HG03097 (cell line): ENCODE measurements around the gene CRIP3.
A peak's percentile ranks its signal among the peaks of the same experiment; 100 is the strongest.

Experiments used
- ATAC-seq: cut with Tn5 transposase; IDR thresholded peaks from one replicate; pipeline ENCODE4 v1.9.1; 2021; ENCODE audit not compliant: unreplicated experiment, low FRiP score

Gene CRIP3

DNA sequence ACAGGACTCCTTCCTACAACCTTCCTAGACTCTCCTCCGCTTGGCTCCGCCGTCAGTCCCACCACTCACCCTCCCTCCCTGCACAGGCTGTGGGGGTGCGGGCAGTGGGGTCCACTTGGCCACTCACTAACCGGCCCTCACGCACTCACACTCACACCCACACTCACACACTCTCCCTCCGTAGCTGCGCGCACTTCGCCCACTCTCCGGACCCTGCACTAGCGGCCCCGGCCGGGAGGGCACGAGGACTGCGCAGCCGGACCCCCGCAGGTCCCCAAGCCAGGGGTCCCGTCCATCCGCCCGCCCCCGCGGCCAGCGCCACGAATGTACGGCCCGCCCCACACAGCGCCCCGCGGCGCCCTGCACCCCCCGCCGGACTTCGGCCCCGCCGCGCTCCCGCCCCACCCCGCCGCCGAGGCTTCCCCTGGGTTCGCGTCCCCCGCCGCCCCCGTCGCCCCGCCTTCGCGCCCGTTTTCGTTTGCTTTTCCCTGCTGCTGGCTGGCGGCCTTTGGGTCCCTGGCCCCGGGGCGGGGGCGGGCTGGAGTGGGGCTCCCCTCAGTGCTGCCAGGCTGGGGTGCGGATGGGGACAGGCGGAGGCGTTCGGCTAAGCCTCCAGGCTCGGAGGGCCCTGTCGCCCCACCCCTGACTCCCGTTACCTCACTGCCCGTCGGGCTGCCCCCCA is 33.6 kb downstream of the CRIP3 start:
- no peak for ATAC-seq

DNA sequence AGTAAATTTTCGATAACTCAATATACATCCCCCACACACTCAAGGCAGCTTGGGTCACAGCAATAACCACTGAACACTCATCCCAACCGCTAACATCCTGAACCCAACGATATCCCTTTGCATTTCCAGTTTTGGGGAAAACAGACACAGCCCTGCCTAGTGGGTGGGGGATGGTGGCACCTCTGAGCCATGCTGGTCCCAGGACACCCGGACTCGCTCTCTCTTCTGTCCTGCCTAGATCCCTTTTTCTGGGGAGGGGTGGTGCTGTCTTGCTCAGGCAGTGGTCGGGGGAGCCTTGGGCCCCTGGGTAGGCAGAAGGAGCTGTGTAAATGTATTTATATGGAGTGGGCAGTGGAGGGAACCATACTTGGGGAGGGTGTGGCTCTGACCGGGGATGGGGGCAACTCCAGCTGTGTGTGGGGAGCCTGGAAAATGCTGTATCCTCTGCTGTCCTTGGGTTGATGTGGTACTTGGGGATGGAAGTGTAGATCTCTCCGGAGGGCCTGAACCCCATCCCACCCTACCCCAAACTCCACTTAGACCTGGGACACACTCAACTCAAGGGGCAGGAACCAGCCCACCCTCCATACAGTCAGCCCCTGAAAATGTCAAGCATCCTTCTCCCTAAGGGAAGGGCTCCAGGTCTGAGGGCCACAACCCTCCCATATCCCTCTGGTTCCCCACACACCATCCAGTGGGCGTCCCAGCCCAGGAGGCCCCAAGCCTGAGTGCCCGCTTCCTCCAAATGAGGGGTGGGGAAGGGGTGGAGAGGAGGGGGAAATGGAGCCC is 34.3 kb downstream of the CRIP3 start:
- no peak for ATAC-seq

DNA sequence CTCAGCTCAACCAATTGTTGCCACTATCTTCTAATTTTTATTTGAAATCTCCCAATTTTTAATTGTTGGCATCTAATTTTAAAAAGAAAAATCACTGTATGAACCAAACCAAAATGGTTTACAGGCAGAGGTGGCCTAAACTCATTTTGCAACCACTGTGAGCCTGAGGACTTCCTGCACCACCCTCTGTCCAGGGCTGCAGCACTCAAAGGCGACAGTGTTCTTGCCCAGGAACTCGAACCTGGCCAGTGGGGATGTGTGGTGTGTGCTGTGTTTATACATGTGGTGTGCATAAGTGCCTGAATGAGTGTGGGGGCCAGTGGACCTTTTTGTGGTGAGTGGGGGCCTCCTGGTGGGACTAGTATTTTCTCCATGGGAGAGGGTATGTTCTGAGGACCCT is 34.9 kb downstream of the CRIP3 start:
- ATAC-seq, result no peak

DNA sequence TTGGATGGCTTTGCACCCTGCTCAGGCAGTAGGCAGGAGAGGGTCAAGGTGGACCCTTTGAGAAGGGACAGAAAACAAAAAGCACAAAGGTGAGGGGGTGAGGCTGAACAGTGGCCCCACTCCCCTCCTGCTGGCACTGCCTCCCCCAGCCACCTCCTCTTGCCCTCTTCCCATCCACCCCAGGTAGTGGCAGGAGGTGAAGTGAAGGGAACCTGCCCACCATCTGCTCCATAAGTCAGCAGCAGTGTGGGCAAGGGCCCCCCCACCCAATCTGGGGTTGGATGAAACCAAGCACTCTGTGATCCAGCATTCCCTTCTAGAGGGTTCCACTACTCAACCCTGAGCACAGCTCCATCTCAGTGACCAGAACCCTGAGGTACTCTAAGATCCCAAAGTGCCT is 36.7 kb downstream of the CRIP3 start:
- ATAC-seq, result no peak

DNA sequence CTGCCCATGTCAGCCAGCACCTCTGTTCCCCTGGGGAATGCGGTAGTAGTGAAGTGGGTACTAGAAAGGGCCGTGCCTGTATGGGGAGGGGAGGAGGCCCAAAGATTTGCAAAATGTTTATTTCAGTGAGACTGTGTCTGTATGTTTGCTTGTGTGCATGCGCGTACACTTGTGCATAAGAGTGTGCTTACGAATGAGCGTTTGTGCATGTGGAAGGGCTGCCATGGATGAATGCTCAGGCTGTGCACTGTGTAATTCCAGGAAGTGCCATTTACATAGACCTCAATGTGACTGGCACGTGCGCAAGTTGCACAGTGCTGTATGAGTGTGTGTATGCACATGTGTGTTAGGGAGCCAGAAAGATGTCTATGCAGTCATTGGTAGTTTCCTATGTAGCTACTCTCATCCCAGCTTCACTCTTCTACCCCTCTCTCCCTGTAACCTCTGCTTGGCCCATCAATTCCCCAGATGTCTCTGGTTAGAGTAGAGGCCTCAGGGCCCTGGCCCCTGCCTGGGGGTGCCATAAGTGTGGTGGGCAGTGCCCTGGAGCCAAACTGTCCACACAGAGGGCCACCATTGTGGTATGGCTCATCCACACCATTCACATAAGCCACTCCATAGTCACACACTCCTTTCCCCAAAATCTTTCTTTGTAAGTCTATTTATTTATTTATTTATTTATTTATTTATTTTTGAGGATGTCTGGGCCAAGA is 37.4 kb downstream of the CRIP3 start:
- no peak for ATAC-seq

DNA sequence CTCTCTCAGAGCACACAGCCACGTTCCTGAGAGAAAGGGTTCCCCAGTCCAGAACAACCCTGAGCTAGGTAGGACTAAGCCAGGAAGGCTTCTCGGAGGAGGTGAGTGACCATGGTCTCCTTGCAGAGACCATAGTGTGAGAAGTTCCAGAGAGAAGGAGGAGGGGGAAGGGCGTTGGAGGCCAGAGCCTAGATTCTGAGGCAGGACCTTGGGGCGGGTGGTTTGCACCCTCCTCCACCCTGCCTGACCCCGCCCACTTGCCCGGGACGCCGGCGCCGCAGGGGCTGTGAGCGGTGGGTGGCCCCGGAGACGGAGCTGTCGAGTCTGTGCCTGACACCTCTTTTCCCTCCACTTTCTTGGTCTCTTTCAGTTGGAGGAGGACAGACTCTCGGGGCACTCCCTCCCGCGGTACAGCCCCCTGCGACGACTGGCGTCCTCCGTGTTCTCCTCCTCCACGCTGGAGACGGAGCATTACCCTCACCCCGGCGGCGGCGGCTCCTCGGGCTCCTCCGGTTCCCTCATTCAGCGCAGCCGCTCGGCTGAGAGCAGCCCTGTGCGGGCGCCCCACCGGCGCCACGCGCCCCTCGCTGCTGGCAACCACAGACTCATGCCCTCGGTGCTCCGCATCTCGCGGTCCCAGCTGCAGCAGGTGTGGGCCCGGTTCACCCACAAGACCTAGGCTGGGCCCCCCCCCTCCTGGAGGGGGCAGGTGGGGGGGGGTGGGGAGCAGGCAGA is 39.2 kb downstream of the CRIP3 start:
- ATAC-seq, result no peak

DNA sequence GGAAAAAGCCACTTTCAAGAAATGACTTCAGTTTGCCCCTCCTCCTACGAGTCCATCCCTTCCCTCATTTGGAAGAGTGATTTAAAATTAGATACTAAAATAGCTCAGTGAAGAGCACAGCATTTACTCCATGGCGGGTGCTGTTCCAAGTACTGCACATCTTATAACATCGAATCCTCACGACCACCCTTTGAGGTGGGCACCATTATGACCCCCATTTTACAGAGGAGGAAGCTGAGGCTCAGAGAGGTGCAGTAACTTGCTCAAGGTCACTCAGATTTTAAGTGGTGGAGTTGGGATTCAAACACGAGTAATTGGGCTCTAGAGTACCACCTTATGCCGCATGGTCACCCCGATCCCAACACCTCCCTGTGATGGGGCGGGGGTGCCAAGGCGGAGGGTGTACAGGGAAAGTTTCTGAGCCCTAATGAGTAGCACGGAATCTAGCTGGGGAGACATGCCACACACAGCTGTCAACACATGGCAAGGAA is 39.8 kb downstream of the CRIP3 start:
- ATAC-seq, result no peak

DNA sequence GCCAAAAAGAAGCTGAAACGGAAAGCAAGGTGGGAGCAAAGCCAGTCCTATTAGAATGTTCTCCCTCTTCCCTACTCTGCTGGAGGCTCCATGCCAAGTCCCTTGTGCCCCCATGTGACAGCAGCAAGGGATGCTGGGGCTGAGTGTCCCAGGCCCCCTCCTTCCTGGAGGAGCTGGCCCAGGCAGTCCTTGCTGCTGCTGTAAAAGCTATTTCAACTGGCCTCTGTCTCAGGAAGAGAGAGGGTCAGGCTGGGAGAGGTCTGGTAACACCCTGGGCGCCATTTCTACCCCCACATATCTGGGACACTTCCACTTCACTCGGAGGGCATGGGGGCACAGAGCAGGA is 40.3 kb downstream of the CRIP3 start:
- no peak for ATAC-seq

DNA sequence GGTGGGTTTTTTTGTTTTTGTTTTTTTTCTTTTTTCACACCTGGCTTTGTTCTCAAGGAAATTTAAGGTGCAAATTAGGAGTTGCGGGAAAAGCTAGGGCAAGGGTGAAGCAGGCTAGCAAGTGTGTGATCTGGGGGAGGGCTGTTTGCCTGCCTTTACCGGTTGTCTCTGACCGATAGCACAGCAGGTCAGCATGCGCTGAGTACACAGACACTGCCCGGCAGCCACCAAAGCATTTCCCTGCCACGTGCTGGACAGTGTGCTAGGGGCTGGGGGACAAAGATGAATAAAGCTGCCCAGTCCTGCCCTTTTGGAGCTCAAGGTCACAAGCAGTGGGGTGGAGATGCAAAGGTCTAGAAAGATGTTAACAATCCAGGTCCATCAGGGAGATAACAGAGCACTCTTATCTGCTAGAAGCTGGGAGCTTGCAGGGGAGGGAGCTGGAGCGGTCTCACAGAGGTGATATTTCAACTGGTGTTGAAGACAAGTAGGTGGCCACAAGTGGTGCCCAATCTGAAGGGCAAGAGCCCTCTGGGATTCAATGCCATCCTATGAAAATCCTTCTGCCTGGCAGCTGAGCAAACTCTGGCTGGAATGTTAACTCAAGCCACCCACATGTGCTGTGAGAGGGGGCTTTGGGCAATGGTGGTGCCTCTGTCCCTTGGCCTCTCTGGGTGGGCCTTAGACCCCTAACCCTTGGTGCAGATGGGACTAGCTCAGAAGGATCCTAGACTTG is 40.8 kb downstream of the CRIP3 start:
- no peak for ATAC-seq

DNA sequence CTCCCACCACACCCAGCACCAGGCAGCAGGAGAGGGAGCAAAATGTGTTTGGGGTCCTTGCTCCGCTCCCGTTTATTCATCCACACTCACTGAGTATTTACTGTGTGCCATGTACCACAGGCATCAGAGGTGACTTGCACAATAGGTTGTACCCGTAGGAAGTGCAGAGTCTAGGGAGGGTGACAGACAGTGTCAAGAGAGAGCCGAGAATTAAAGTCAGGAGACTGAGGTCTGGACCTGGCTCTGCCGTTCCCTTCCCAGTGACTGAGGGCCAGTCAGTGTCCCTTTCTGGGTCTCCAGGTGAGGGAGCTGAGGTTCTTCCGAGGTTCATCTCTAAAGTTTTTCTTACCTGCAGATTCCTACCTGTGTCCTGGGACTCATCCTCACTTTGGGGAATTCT is 43.1 kb downstream of the CRIP3 start:
- ATAC-seq, result no peak

DNA sequence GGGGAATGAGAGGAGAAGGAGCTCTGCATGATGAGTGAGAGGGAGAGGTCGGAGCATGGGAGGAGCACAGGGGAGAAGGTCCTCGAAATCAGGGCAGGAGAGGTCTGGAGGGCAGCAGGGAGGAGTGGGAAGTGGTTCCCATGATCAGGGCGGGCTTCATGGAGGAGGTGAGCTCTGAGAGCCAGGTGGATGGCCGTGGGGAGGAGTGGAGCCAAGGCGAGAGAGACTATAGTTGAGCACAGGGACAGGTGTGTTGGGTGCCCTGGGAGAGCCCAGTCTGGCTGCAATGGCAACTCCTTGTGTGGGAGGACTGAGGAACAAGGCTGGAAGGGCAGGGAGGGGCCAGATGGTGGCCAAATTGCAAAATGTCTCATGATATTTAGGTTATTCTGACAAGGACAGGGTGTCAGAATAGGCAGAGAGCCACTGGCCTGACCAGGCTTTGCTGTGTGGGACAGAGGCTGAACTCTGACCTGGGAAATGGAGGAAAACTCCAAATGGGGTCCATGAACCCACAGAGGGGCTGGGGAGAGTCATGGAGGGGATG is 44.0 kb downstream of the CRIP3 start:
- no peak for ATAC-seq

DNA sequence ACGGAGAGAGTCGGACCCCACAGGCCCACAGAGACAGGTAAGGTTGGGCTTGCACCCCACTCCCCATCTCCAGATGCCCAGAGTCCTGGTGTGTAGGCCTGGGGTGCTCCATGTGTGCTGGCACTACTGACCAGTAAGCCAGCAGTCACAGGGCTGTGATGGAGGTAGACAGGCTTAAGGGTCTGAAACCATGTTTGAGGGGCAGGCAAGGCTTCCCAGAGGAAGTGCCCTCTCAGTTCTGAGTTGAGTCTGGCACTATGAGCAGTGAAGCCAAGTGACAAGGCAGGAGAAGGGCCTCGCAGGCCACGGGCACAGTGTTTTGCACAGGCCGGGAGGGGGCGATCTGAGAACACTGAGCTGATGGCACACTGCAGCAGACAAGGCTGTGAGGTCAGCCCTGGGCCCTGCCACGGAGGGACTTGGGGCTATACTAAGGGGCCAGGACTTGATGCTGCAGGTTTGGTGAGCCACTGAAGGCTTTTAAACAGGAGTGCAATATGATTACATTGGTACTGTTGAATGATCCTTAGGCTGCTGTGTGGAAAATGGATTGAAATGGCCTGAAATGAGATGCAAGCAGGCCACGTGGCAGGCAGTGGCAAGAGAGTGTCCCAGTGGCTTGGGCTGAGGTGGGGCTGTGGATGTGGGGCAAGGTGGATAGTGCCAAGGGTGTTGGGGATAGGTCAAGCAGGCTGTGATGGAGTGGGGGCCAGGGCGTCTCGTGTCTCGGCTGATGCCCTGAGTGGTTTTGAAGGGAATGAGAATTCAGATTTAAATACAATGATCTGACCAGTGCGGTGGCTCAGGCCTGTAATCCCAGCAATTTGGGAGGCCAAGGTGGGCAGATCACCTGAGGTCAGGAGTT is 45.1 kb downstream of the CRIP3 start:
- ATAC-seq, result peak; percentile 70

DNA sequence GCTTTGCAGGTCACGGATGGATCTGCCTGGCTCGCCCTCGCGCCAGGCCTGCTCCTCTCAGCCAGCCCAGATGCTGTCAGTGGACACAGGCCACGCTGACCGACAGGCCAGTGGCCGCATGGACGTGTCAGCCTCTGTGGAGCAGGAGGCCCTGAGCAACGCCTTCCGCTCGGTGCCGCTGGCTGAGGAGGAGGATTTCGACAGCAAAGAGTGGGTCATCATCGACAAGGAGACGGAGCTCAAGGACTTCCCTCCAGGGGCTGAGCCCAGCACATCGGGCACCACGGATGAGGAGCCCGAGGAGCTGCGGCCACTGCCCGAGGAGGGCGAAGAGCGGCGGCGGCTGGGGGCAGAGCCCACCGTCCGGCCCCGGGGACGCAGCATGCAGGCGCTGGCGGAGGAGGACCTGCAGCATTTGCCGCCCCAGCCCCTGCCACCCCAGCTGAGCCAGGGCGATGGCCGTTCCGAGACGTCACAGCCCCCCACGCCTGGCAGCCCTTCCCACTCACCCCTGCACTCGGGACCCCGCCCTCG is 45.8 kb downstream of the CRIP3 start:
- no peak for ATAC-seq

DNA sequence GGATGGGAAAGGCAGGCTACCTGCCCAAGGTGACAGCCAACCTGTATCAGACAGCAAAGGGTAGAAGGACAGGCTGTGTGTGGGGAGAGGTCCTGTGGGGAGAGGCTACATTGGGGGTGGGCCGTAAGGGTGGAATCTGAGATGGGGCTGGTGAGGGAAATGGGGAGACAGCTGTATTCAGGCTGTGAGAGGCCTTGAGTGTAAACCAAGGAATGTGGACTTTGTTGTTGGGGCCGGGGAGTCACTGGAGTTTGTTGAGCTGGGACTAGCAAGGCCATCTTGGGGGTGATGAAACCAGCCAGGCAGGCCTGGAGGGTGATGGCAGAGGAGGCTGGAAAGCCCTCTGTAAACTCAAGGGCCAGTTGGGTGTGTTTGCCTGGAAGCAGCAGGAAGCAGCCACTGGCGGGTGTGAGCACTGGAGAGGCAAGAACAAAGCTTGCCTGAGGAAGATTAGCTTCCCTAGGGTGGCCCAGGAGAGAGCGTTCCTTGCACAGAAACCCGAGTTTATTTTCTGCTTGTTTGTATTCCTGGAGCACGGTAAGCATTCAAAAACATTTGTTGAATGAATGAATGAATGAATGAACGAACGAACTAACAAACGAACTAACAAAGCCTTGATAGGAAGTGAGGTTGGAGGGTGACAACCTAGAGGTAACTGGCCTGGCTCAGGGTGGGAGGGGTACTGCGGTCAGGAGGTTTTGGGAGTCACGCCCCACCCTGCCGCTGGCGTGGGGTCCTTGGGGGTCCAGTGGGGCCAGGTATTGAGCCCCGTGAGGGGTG is 46.4 kb downstream of the CRIP3 start:
- ATAC-seq, result no peak

DNA sequence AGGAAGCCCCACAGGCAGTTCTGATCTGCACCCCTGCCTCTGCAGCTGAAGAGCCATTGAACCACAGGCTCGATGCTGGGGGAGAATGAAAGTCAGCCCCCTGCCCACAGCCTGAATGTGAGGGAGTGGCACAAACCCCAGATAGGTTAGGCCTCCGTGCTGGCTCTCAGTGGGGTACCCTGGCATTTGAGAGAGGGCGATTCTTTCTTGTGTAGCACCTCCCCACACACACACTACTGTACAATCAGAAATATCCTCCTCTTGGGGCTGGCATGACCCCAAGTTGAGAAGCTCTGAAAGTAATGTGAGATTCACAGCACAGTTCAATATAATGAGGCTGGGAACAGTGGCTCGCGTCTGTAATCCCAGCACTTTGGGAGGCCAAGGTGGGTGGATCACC is 47.4 kb downstream of the CRIP3 start:
- ATAC-seq, result no peak

DNA sequence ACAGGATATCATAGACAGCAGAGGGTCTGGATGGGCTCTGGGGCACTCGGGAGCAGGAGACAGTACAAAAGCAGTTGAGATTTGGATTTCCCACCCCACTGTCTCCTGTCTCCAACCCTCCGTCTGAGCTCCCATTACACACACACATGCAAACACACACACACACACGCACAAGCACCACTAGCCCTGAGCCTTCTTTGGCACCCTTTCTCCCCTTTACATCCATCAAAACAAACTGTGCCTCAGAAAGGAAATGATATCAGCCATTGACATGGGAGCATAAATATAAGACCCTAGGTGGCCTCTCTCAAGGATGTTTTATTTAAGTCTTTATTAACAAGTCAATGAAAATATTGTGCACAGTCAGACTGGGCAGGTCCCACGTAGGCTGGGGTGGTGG is 47.8 kb downstream of the CRIP3 start:
- no peak for ATAC-seq

DNA sequence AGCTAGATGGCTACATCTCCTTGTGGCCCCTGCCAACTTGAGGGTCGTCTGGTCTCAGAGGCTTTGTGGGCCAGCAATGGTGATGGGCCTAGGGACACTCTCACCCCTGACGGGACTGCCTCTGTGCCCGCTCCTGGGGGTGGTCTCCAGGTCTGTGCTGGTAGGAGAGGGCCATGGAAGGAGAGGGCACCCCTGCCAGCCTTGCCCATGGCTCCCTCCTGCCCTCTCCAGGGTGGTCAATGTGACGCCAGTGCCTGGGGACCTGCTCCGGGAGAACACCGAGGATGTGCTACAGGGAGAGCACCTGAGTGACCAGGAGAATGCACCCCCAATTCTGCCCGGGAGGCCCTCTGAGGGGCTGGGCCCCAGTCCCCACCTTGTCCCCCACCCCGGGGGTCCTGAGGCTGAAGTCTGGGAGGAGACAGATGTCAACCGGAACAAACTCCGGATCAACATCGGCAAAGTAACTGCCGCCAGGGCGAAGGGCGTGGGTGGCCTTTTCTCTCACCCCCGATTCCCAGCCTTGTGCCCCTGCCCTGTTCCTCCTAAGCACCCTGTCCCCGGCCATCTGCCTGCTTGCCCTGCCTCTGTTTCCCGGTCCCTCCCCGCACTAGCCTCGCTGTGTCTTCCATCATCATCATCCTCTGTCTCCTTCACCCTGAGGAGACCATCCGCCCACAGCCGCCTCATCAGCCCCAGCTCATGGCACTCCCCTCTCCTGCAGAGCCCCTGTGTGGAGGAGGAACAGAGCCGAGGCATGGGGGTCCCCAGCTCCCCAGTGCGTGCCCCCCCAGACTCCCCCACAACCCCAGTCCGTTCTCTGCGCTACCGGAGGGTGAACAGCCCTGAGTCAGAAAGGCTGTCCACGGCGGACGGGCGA is 49.6 kb downstream of the CRIP3 start:
- no peak for ATAC-seq
